Stimulated activated CD8-positive, alpha-beta memory T cell treated with anti-CD3 and anti-CD28 coated beads, Interleukin-4, amount 100 ng/mL, for 4 hours (primary cell): ENCODE data around the gene PPP1R37.

Experiments used
- DNase-seq, 2 donors: peaks; one replicate each; pipeline ENCODE4 v3.0.0-alpha.2; 2020; ENCODE audit warnings: low read depth in 2 of 2, low spot score in 1 of 2

Gene PPP1R37

DNA sequence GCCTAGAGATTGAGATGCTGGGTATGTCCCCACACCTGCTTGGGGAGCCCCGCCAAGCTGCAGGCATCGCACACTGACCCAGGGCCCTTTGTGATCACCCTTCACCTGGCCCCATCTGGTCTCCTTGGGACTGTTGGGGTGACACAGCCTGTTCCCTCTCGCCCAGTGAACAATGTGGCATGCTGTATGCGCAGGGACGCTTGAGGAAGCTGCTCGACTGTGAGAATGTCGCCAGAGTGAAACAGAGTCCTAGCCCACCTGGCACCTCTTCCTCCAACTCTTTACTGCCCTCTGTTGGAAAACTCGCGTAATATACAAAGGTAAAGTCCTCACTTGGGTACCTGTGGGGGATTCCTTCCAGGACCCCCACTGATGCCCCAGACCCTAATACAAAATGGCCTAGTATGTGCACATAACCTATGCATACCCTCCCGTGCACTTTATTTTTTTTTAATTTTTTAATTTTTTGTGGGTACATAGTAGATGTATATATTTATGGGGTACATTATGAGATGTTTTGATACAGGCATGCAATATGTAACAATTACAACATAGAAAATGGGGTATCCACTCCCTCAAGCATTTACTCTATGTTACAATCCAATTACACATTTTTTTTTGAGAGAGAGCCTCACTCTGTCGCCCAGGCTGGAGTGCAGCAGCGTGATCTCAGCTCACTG lies 94.6 kb downstream of the PPP1R37 start:
- DNase-seq: no peak

- DNase-seq: no peak
These were observed 97.0 kb downstream of the PPP1R37 start for GRCh38 chr19:45189971-45190370.

- DNase-seq: no peak
These were observed 98.4 kb downstream of the PPP1R37 start for GRCh38 chr19:45191375-45191774.

DNA sequence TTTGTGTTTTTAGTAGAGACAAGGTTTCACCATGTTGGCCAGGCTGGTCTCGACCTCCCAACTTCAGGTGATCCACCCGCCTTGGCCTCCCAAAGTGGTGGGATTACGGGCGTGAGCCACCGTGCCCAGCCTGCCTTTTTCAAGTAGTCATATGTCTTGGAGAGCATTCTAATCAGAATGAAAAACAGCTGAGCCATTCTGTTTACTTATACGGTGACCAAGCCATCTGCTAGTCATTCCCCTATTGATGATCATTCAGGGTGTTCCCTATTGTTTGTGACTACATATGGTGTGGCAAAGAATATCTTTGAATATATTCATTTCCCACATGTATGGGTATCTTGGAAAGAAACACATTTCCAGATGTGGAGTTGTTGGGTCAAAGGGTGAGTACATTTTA lies 102.8 kb downstream of the PPP1R37 start:
- DNase-seq: no peak
